Activated T-helper 17 cell treated with anti-CD3 and anti-CD28 coated beads, Interleukin-2, amount 50 U/mL, for 72 hours (primary cell): ENCODE data around the gene SLC9B2. TPM values are rescaled to one million over a fixed set of nuclear protein-coding genes. Genes with fewer than 3 reads are reported as not detected.

ENCODE experiments used
- ATAC-seq: fragments of 150-1000 bp; cut with Tn5 transposase; replicated peaks from 2 replicates; pipeline ENCODE4 v1.10.0; 2021; ENCODE audit warnings: mild to moderate bottlenecking, moderate library complexity
- H3K27ac Mint-ChIP-seq: one replicate; pipeline ENCODE4 v1.8.0; 2022; ENCODE audit warnings: mixed read lengths
- H3K27me3 Mint-ChIP-seq: one replicate; pipeline ENCODE4 v1.8.0; 2022; ENCODE audit warnings: mixed read lengths
- H3K36me3 Mint-ChIP-seq: one replicate; pipeline ENCODE4 v1.8.0; 2022; ENCODE audit warnings: low read depth, mild to moderate bottlenecking, mixed read lengths
- H3K4me1 Mint-ChIP-seq: one replicate; pipeline ENCODE4 v1.8.0; 2022; ENCODE audit warnings: mixed read lengths
- H3K4me3 Mint-ChIP-seq: one replicate; pipeline ENCODE4 v1.8.0; 2022; ENCODE audit warnings: mild to moderate bottlenecking, mixed read lengths
- H3K9me3 Mint-ChIP-seq: one replicate; pipeline ENCODE4 v1.8.0; 2022; ENCODE audit warnings: mixed read lengths
- total RNA-seq, 2 donors: library from RNA; stranded (reverse); gene quantifications; one replicate each; pipeline ENCODE4 v1.2.3, GENCODE V29; 2022

The SLC9B2 gene
- total RNA-seq, 2 donors from 2014 or later, result 26.0 to 36.5 TPM

DNA sequence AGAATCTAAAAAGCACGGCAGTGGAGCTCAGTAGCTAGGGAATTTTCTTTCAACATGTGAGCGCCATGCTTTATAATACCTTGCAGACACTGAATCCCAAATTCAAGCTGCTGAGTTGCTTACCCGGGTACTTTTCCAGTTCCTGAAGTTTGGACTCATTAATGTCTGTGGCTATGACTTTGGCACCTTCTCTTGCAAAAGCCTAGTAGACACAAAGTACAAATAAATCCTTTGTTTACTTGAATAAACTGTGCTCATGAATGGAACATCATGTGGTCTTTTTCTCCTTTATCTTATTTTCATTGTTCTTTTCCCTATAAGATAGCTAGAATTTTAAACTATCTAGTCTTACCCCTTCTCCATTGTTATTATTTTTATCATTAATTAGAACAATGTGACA lies 18.5 kb upstream of the SLC9B2 start:
- no peak for ATAC-seq
- Mint-ChIP-seq H3K9me3 (no peaks in the 10 kb centered on the region), H3K36me3 (peaks cover 6% of the 10 kb centered on the region), H3K27ac (no peak overlapping the region), H3K27me3 (no peaks in the 10 kb centered on the region), H3K4me3 (no peak overlapping the region), H3K4me1 (peaks cover 14% of the 10 kb centered on the region)

- Mint-ChIP-seq H3K27me3 (no peaks in the 10 kb centered on the region), H3K4me1 (peaks cover 5% of the 10 kb centered on the region), H3K4me3 (peak overlapping the region; percentile 42), H3K27ac (peak overlapping the region; percentile 26), H3K9me3 (no peaks in the 10 kb centered on the region), H3K36me3 (peaks cover 21% of the 10 kb centered on the region)
- peak; percentile 37 for ATAC-seq
These were observed 15.7 kb upstream of the SLC9B2 start for GRCh38 chr4:103092245-103092644.

GRCh38 chr4:103091601-103092223 lies 15.2 kb upstream of the SLC9B2 start:
- Mint-ChIP-seq H3K9me3 (no peaks in the 10 kb centered on the region), H3K36me3 (peaks cover 26% of the 10 kb centered on the region), H3K4me3 (peak overlapping the region; percentile 42), H3K27me3 (no peaks in the 10 kb centered on the region), H3K4me1 (peaks cover 5% of the 10 kb centered on the region), H3K27ac (peak overlapping the region; percentile 26)
- ATAC-seq, result peak; percentile 64

GRCh38 chr4:103089481-103089880 lies 12.9 kb upstream of the SLC9B2 start:
- Mint-ChIP-seq H3K27ac (no peak overlapping the region), H3K36me3 (peaks cover 41% of the 10 kb centered on the region), H3K9me3 (no peaks in the 10 kb centered on the region), H3K4me1 (peaks cover 5% of the 10 kb centered on the region), H3K27me3 (no peaks in the 10 kb centered on the region), H3K4me3 (no peak overlapping the region)
- no peak for ATAC-seq

- H3K4me3 Mint-ChIP-seq, result no peak overlapping the region
- peak overlapping the region; percentile 47 for H3K27ac Mint-ChIP-seq
- no peaks in the 10 kb centered on the region for H3K9me3 Mint-ChIP-seq
- peaks cover 1% of the 10 kb centered on the region for H3K4me1 Mint-ChIP-seq
- ATAC-seq, result no peak
- peaks cover 45% of the 10 kb centered on the region for H3K36me3 Mint-ChIP-seq
- no peaks in the 10 kb centered on the region for H3K27me3 Mint-ChIP-seq
These were observed 10.0 kb upstream of the SLC9B2 start for GRCh38 chr4:103086551-103086950.

GRCh38 chr4:103085555-103086196 lies 9.1 kb upstream of the SLC9B2 start:
- no peak overlapping the region for H3K27ac Mint-ChIP-seq
- H3K36me3 Mint-ChIP-seq, result peaks cover 44% of the 10 kb centered on the region
- H3K4me1 Mint-ChIP-seq, result no peaks in the 10 kb centered on the region
- no peak for ATAC-seq
- H3K27me3 Mint-ChIP-seq, result no peaks in the 10 kb centered on the region
- H3K4me3 Mint-ChIP-seq, result no peak overlapping the region
- H3K9me3 Mint-ChIP-seq, result no peaks in the 10 kb centered on the region

GRCh38 chr4:103079621-103080020 lies 3.1 kb upstream of the SLC9B2 start:
- peak overlapping the region; percentile 76 for H3K27ac Mint-ChIP-seq
- peaks cover 25% of the 10 kb centered on the region for H3K36me3 Mint-ChIP-seq
- no peaks in the 10 kb centered on the region for H3K27me3 Mint-ChIP-seq
- H3K9me3 Mint-ChIP-seq, result no peaks in the 10 kb centered on the region
- peaks cover 4% of the 10 kb centered on the region for H3K4me1 Mint-ChIP-seq
- H3K4me3 Mint-ChIP-seq, result no peak overlapping the region
- ATAC-seq, result no peak

GRCh38 chr4:103075894-103076746 lies 441 bp downstream of the SLC9B2 start:
- Mint-ChIP-seq H3K9me3 (no peaks in the 10 kb centered on the region), H3K4me1 (peaks cover 12% of the 10 kb centered on the region), H3K36me3 (peaks cover 37% of the 10 kb centered on the region), H3K4me3 (peak overlapping the region; percentile 89), H3K27me3 (no peaks in the 10 kb centered on the region), H3K27ac (peak overlapping the region; percentile 95)
- peak; percentile 77 for ATAC-seq

DNA sequence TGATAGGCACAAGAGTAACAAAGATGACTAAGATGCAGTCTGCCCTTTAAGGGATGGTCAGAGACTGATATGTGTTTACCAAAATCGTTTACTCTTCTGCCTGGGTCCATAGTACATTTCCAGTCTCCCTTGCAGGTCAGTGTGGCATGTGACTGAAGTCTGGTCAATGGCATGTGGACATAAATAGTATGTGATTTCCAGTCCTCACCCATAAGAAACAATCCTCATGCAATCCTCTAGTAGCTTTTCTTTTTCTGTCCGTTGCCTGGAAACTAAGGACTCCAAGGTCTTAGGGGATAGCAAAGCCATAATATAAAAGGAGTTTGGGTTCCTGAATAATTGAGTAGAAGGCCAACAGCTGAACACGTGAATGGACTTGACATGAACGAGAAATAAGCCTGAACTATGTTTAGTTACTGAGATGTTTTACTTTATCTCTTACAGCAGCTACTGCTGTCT lies 1.1 kb downstream of the SLC9B2 start:
- peaks cover 12% of the 10 kb centered on the region for H3K4me1 Mint-ChIP-seq
- peaks cover 43% of the 10 kb centered on the region for H3K36me3 Mint-ChIP-seq
- H3K9me3 Mint-ChIP-seq, result no peaks in the 10 kb centered on the region
- peak overlapping the region; percentile 89 for H3K4me3 Mint-ChIP-seq
- no peaks in the 10 kb centered on the region for H3K27me3 Mint-ChIP-seq
- peak overlapping the region; percentile 95 for H3K27ac Mint-ChIP-seq
- ATAC-seq, result no peak

DNA sequence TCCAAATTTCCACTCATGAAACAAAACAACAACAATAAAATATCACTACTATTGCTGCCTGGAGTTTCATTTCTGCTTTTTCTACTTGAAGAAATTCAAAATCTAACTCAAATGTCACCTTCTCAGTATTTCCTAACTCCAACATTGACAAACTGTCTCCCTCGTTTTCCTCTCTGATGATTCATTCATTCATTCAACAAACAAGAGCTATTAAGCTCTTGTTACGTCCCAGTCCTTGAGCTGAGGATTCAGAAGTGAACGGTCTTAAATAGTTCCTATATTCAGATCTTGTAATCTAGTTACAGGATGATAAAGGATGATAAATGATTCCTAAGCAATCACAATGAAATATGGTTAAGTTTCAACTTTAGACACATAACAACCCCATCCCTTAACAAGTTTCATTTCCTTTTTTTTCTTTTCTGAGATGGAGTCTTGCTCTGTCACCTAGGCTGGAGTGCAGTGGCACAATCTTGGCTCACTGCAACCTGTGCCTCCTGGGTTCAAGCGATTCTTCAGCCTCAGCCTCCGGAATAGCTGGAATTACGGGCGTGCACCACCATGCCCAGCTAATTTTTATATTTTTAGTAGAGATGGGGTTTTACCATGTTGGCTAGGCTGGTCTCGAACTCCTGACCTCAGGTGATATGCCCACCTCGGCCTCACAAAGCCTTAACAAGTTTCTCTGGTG lies 1.7 kb downstream of the SLC9B2 start:
- Mint-ChIP-seq H3K9me3 (no peaks in the 10 kb centered on the region), H3K27me3 (no peaks in the 10 kb centered on the region), H3K4me1 (peaks cover 12% of the 10 kb centered on the region), H3K27ac (peak overlapping the region; percentile 95), H3K36me3 (peaks cover 48% of the 10 kb centered on the region), H3K4me3 (peak overlapping the region; percentile 89)
- ATAC-seq, result no peak

- Mint-ChIP-seq H3K4me1 (peaks cover 12% of the 10 kb centered on the region), H3K27ac (no peak overlapping the region), H3K27me3 (no peaks in the 10 kb centered on the region), H3K9me3 (no peaks in the 10 kb centered on the region), H3K36me3 (peaks cover 48% of the 10 kb centered on the region), H3K4me3 (peak overlapping the region; percentile 89)
- no peak for ATAC-seq
These were observed 2.6 kb downstream of the SLC9B2 start for GRCh38 chr4:103073792-103074438.

- Mint-ChIP-seq H3K4me1 (peaks cover 13% of the 10 kb centered on the region), H3K27ac (peak overlapping the region; percentile 77), H3K36me3 (peaks cover 73% of the 10 kb centered on the region), H3K4me3 (no peak overlapping the region), H3K9me3 (no peaks in the 10 kb centered on the region), H3K27me3 (no peaks in the 10 kb centered on the region)
- peak; percentile 89 for ATAC-seq
These were observed 8.6 kb downstream of the SLC9B2 start for GRCh38 chr4:103067841-103068547.

GRCh38 chr4:103060453-103061148 lies 16.0 kb downstream of the SLC9B2 start:
- Mint-ChIP-seq H3K4me3 (no peak overlapping the region), H3K9me3 (no peaks in the 10 kb centered on the region), H3K4me1 (no peaks in the 10 kb centered on the region), H3K27me3 (no peaks in the 10 kb centered on the region), H3K27ac (no peak overlapping the region), H3K36me3 (peaks cover 57% of the 10 kb centered on the region)
- no peak for ATAC-seq
